Thymus (tissue), 11 donors: Measurements from ENCODE around the gene PHOSPHO2. TPM values are rescaled to one million over a fixed set of nuclear protein-coding genes. Genes with fewer than 3 reads are reported as not detected.
"Not testable (repeated sequence)": the region's sequence is repeated elsewhere in the genome, so short reads cannot be mapped to it uniquely, and the experiment has no call there.

ENCODE experiments used
- DNase-seq, 9 donors: peaks; one replicate each; pipeline ENCODE4 v3.0.0-alpha.2; 2013; ENCODE audit warnings: low spot score in 9 of 9, low read depth in 6 of 9, missing footprints in 1 of 9
- H3K27ac ChIP-seq, 2 donors: one replicate each; pipeline ENCODE4 v1.5.1; 2013; ENCODE audit warnings: control low read depth in 1 of 2, low read depth in 1 of 2, low read length in 1 of 2, mild to moderate bottlenecking in 1 of 2, moderate library complexity in 1 of 2
- H3K27me3 ChIP-seq, 2 donors: one replicate each; pipeline ENCODE4 v1.5.1; 2013; ENCODE audit warnings: low read length in 1 of 2; ENCODE audit not compliant: control insufficient read depth in 2 of 2, insufficient read depth in 1 of 2
- H3K36me3 ChIP-seq, 2 donors: one replicate each; pipeline ENCODE4 v1.5.1; 2013; ENCODE audit warnings: low read length in 1 of 2, mild to moderate bottlenecking in 1 of 2, moderate library complexity in 1 of 2; ENCODE audit not compliant: control insufficient read depth in 2 of 2, insufficient read depth in 2 of 2
- H3K4me1 ChIP-seq, 2 donors: one replicate each; pipeline ENCODE4 v1.5.1; 2013; ENCODE audit warnings: low read length in 2 of 2; ENCODE audit not compliant: control insufficient read depth in 2 of 2, insufficient read depth in 2 of 2
- H3K4me3 ChIP-seq, 2 donors: one replicate each; pipeline ENCODE4 v1.5.1; 2013; ENCODE audit warnings: low read length in 2 of 2, control low read depth in 1 of 2, mild to moderate bottlenecking in 1 of 2
- H3K9me3 ChIP-seq, 2 donors: one replicate each; pipeline ENCODE4 v1.5.1; 2013; ENCODE audit warnings: low read length in 1 of 2, mild to moderate bottlenecking in 1 of 2; ENCODE audit not compliant: control insufficient read depth in 2 of 2, insufficient read depth in 1 of 2
- WGBS: extraction: QIAGEN DNeasy Blood & Tissue Kit; methylation state at CpG from one replicate; pipeline ENCODE4 v1.1.7; 2013; 5-methylcytosine and 5-hydroxymethylcytosine counted together
- polyA plus RNA-seq: library from polyadenylated mRNA; stranded (reverse); fragments of 200-250 nt; gene quantifications from one replicate; pipeline ENCODE4 v1.2.3, GENCODE V29; 2013
- total RNA-seq: library from RNA; stranded (reverse); fragments of 120-200 nt; gene quantifications from one replicate; pipeline ENCODE4 v1.2.4, GENCODE V29; 2013
- donor health status: healthy.

The PHOSPHO2 gene
- total and polyA plus RNA-seq, 2 donors = 3.9 to 4.3 TPM

DNA sequence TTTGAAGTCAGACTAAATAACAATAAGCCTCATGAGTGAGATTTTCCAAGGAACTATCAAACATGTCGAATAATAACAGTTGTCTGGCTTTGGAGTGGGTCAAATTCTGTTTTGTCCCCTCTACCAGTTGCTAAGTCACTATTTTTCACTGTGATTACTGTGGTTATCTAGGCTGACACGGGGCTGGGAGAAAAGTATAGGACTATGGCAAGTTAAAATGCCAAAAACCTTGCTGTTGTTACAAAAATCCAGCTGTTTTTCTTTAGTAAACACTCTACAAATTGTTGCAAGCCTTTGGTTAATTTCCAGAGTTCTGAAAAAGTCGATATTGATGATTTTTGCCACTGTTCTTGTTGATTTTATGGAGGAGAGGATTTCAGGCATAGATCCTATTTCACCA lies 1.6 kb upstream of the PHOSPHO2 start:
- no peak overlapping the region for H3K27ac ChIP-seq
- 82% methylated on average over 3 of the region's 3 CpGs for WGBS
- no peak for DNase-seq
- peaks cover 4 to 5% of the 10 kb centered on the region in 2 donors for H3K4me1 ChIP-seq
- H3K4me3 ChIP-seq = no peak overlapping the region
- H3K9me3 ChIP-seq = no peaks in the 10 kb centered on the region
- peaks cover 0 to 2% of the 10 kb centered on the region in 2 donors for H3K27me3 ChIP-seq
- H3K36me3 ChIP-seq = no peaks in the 10 kb centered on the region

DNA sequence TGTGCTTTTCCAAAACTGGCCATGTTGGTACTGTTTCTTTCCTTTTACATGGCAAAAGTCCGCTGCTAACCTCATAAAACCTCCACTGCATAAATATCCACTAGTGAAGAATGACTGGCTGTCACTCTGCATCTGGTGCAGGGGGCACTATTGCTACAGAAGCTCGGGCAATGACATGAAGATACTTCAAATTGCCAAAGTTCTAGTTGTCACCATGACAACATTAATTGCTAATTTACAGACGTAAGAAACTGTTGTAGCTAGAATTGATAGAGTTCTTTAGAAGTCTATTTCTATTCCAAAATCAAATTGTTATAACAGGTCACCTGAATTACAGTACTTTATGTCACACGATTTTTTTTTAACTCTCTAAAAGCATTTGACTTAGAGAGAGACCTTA lies 909 bp upstream of the PHOSPHO2 start:
- H3K9me3 ChIP-seq = no peaks in the 10 kb centered on the region

DNA sequence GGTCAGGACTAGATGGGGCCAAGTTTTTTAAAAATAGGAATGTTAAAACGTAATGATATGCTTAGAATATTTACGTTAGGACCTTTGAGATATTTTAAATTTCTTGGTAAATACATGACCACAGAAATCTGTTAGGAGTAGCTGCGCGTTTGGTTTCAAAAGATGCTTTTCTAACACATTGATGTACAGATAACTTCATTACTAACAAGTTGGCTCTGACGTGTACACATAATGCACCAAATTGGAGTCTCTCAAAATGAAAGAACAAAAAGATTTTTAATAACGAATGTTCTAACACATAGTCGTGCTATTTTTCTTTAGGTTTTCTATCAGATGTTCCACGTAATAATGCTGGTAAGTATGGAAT lies 608 bp downstream of the PHOSPHO2 start:
- 37% methylated on average over 8 of the region's 8 CpGs for WGBS
- Histone ChIP-seq H3K36me3 (peaks cover 0 to 3% of the 10 kb centered on the region in 2 donors), H3K27ac (peak overlapping the region in 1 of 2 donors; percentile 90), H3K9me3 (no peaks in the 10 kb centered on the region), H3K27me3 (peaks cover 0 to 2% of the 10 kb centered on the region in 2 donors), H3K4me1 (peaks cover 4 to 5% of the 10 kb centered on the region in 2 donors), H3K4me3 (peak overlapping the region; percentile 64 to 77)
- DNase-seq = peak in 1 of 9 donors; percentile 8

More for the DNA sequence above, 909 bp upstream of the PHOSPHO2 start:
- no peak overlapping the region for H3K4me3 ChIP-seq
- H3K36me3 ChIP-seq = no peaks in the 10 kb centered on the region
- DNase-seq = peak in 1 of 9 donors; percentile 20
- WGBS = 24% methylated on average over 4 of the region's 4 CpGs
- H3K27ac ChIP-seq = no peak overlapping the region
- peaks cover 0 to 2% of the 10 kb centered on the region in 2 donors for H3K27me3 ChIP-seq
- H3K4me1 ChIP-seq = peaks cover 4 to 5% of the 10 kb centered on the region in 2 donors

DNA sequence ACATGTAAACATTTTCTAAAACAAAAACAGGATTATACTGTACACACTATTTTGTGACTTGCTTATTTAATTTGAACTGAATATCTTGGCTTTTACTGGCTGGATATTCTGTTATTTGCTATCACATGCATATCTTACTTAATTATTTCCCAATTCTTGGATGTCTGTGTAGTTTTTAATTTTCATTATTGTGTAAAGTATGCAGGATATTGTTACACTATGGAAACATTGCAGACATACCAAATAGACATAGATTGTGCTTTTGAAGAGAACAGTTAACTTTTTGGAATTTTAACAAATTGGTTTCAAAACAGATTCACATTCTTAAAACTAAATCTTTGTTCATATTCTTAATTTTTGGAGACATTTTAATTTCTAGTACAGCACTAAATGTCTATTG lies 2.1 kb downstream of the PHOSPHO2 start:
- Histone ChIP-seq H3K4me1 (peaks cover 4 to 5% of the 10 kb centered on the region in 2 donors), H3K36me3 (peaks cover 0 to 3% of the 10 kb centered on the region in 2 donors), H3K9me3 (no peaks in the 10 kb centered on the region), H3K27ac (no peak overlapping the region), H3K27me3 (peaks cover 0 to 2% of the 10 kb centered on the region in 2 donors), H3K4me3 (no peak overlapping the region)
- no peak for DNase-seq

DNA sequence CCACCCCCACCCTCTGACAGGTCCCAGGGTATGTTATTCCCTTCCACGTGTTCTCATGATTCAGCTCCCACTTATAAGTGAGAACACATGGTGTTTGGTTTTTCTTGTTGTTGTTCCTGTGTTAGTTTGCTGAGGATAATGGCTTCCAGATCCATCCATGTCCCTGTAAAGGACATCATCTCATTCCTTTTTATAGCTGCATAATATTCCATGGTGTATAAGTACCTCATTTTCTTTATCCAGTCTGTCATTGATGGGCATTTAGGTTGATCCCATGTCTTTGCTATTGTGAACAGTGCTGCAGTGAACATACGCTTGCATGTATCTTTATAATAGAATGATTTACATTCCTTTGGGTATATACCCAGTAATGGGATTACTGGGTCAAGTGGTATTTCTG lies 4.9 kb downstream of the PHOSPHO2 start:
- H3K9me3 ChIP-seq, H3K27me3 ChIP-seq, H3K4me3 ChIP-seq, H3K36me3 ChIP-seq, H3K27ac ChIP-seq, H3K4me1 ChIP-seq, DNase-seq: not testable (repeated sequence)
- WGBS = 99% methylated on average over 2 of the region's 2 CpGs

DNA sequence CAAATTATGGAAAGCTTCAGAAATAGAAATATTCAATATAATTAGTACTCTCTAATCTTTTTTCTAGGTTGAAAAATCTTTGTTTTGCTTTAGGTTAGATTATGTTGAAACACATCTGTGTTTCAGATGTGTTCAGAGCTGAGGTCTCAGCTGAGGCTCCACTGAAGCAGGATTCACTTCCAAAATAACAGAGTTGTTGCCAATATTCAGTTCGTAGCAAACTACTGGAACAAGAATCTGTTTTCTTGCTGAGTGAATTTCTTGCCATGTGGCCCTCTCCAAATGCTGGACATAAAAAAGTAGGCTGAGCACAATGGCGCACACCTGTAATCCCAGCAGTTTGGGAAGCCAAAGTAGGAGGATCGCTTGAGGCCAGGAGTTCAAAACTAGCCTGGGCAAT lies 8.7 kb downstream of the PHOSPHO2 start:
- Histone ChIP-seq H3K4me3 (no peak overlapping the region), H3K4me1 (no peaks in the 10 kb centered on the region), H3K36me3 (peaks cover 2 to 3% of the 10 kb centered on the region in 2 donors), H3K9me3 (no peaks in the 10 kb centered on the region), H3K27me3 (no peaks in the 10 kb centered on the region), H3K27ac (no peak overlapping the region)
- no peak for DNase-seq
- WGBS = 98% methylated on average over 3 of the region's 3 CpGs

DNA sequence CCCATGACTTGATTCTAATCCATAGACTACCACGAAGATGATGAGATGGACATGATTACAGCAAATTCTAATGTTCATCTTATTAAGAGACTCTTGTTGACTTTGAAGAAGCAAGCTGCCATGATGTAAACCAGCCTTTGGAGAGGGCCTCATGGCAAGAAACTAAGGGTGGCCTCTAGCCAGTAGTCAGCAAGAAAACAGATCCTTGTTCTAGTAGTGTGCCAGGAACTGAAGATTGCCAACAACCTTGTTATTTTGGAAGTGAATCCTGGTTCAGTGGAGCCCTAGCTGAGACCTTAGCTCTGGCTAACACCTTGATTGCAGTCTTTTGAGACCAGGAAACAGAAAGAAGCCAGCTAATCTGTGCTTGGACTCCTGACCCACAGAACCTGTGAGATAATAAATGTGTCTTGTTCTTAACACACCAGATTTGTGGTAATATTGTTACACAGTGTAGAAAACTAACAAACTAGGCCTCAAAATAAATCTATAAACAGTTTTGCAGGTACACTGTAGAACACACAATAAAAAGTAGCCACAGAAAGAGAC lies 10.0 kb downstream of the PHOSPHO2 start:
- Histone ChIP-seq H3K9me3 (no peaks in the 10 kb centered on the region), H3K27me3 (no peaks in the 10 kb centered on the region), H3K36me3 (peaks cover 0 to 2% of the 10 kb centered on the region in 2 donors), H3K4me3 (no peak overlapping the region), H3K27ac (no peak overlapping the region), H3K4me1 (no peaks in the 10 kb centered on the region)
- no peak for DNase-seq
- 96% methylated on average over 1 of the region's 1 CpG for WGBS

DNA sequence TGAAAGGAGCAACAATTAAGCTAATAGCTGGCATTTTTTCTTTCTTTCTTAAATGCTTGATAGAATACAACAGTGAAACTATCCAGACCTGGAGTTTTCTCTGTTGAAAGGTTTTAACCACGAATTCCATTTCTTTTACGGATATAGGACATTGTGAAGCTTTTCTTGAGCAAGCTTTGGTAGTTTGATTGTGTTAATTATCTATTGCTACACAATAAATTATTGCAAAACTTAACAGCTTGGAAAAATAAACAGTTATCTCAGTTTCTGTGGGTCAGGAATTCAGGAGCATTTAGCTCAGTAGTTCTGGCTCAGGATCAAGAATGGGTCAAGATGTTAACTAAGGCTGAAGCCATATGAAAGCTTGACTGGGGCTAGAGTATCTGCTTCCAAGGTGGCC lies 11.7 kb downstream of the PHOSPHO2 start:
- H3K36me3 ChIP-seq = peaks cover 2 to 3% of the 10 kb centered on the region in 2 donors
- DNase-seq = no peak
- H3K27me3 ChIP-seq = no peaks in the 10 kb centered on the region
- 95% methylated on average over 2 of the region's 2 CpGs for WGBS
- no peak overlapping the region for H3K27ac ChIP-seq
- H3K4me1 ChIP-seq = no peaks in the 10 kb centered on the region
- no peak overlapping the region for H3K4me3 ChIP-seq
- no peaks in the 10 kb centered on the region for H3K9me3 ChIP-seq

DNA sequence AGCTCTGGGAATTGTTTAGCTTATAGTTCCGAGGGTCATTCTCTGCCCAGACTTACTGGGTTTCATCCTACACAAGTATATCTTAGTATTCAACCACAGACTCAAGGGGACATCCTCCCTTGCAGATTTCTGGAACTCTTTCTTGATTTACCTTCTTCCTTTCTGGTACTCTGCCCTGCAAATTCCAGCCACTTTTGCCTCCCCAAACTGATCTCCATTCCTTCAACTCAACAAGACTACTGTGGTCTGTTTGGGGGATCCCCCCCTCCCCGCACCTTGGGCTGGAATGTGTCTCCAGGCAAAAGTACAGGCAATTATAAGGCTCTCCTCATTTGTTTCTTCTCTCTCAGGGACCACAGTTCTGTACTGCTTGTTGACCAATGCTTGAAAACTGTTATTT lies 13.4 kb downstream of the PHOSPHO2 start:
- WGBS = over 99% methylated on average over 2 of the region's 2 CpGs
- Histone ChIP-seq H3K4me1 (no peaks in the 10 kb centered on the region), H3K4me3 (no peak overlapping the region), H3K36me3 (peaks cover 3 to 7% of the 10 kb centered on the region in 2 donors), H3K27me3 (no peaks in the 10 kb centered on the region), H3K27ac (no peak overlapping the region), H3K9me3 (peaks cover 0 to 5% of the 10 kb centered on the region in 2 donors)
- no peak for DNase-seq
